ENCODE measurements around the gene FMN2. TPM values are rescaled to one million over a fixed set of nuclear protein-coding genes. Genes with fewer than 3 reads are reported as not detected.
A peak's percentile ranks its signal among the peaks of the same experiment; 100 is the strongest.

Gene FMN2
- total RNA-seq, 1 donor from 2014 or later = not detected

DNA sequence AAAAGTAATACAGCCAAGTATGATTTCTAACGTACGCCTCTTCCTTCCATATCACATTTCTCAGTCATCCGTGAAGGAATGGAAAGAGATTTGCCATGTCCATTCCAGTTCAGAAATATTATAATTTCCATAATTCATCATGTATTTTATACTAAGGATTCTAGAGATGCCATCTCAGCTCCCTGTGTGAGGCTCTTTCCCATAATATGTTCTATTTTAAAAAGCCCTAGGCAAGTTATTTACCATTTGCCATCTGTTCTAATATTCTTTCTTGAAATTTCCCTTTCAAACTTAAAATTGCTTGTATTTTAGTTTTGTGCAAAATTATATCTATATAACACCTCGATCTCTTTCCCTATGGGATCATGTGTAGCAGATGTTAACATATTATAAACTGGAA is 106.7 kb downstream of the FMN2 start:
- DNase-seq (ENCODE audit: low read depth in 2 of 2) = no peak

DNA sequence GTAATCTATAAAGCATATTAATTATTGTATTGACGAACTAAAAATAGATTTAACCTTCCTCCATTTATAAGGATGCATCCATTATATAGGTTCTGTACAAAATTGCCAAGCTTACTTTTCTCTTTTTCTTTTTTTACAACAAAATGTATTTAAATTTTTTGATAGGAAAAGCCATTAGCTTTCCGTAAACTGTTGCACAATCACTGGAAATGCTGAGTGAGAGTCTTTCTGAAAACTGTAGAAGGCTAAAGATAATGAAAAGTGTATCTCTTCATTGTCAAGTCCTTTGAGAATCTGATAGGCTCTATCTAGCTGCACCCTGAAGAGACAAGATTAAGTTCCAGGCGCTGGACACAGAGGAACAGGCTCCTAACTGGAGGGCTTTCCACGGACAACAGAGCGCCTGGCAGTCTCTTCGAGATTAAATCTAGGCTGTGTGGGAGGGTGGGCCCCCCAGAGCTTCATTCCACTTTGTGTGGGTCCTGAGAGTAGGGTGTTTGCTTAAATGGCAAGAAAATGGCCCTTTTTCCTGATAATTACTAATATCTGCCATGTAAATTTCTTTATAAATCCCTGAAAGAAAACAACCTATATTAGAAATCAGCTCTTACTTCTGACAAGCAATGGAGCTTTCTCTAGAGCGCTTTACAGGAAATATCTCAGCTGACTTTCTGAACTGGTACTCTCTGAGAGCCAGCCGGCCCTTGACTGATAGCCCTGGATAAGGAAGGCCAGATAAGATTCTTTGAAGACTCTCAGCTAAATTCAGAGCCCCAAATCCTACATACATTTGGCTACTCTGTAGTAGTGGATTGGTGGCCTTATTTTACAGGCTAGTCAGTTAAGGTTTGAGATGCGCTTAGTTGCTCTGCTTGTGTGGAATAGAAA is 108.3 kb downstream of the FMN2 start:
- DNase-seq (ENCODE audit: low read depth in 2 of 2) = no peak

DNA sequence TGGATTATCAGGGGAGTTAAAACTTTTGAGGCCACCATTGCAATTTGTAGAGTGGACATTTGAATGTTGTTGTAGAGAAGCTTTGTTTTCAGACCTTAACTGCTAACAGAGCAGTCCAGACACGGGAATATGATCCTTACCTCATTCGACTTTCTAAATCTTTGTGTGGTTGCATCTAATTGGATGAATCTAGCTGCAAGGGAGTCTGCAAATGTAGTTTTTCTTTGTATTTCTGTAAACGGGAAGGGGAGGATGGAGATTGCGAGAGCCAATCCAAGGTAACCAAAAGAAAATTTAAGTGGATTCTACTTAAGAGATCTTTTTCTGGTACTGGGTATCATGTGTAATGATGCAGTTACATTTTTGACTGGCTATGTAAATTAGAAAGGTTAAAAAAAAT is 110.2 kb downstream of the FMN2 start:
- no peak for DNase-seq (ENCODE audit: low read depth in 2 of 2)

DNA sequence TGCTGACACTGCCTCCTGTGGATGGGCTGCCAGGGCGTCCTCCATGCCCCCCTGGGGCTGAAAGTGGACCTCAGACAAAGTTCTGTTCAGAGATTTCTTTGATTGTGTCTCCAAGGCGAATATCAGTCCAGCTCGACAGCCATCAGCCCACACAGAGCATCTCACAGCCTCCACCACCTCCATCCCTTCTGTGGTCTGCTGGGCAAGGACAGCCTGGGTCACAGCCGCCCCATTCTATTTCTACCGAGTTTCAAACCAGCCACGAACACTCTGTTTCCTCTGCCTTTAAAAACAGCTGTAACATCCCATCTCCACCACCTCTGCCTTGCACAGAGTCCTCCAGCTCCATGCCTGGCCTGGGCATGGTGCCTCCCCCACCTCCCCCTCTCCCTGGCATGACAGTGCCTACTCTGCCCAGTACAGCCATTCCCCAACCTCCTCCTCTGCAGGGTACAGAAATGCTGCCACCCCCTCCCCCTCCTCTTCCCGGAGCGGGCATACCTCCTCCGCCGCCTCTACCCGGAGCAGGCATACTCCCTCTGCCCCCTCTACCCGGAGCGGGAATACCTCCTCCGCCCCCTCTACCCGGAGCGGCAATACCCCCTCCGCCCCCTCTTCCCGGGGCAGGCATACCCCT is 115.5 kb downstream of the FMN2 start:
- no peak for DNase-seq (ENCODE audit: low read depth in 2 of 2)

DNA sequence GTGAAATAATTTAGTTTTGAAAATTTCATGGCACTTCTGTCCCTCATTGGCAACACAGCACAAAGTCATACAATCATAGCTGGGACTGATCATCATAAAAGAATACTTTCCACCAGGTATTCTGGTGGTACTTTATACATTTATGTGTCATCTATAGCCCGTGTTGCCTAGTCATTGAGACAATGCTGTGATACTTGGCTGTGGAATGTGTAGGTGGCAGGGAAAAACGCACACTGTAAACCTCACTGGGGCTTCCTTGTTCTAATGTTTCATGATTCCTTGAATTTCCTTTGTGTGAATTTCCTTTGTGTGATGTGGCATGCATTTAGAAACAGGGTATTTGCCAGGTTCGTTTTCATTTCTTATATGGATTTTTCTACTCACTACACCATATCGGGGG is 118.3 kb downstream of the FMN2 start:
- no peak for DNase-seq (ENCODE audit: low read depth in 2 of 2)

DNA sequence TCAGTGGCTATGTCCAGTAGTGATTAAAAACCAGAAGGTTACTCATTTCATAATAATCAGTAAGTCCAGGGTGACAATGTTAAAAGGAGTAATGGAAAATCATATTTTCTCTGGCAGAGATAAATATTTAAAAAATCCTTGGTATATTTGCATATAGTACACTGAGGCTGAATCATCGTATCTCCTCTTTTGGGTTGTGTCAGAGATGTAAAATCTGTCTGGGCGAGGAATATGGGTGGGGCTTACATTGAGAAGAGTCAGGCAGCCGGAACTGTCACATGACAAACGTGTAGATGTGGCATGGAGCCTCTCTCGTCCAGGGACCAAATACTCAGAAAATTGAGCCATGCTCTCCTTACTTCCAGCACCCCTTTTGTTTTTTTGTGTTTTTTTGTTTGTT is 120.9 kb downstream of the FMN2 start:
- DNase-seq (ENCODE audit: low read depth in 2 of 2) = no peak

DNA sequence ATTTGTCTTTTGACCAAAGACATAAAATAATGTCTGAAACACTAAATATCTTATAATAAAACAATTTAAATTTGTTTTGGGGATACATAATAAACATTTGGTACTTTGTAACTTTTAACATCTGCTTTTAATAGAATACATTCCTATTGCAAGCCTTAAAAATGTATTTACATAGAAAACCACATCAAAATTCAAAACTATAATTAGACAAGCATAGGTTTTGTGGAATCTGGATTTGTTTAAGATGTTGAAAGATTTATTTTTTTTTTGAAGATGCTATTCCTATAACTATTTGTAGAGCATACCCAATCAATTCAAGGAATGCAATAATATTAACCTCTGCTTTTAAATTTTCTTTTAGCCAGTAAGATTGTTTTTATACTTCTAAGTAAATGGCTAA is 125.7 kb downstream of the FMN2 start:
- DNase-seq (ENCODE audit: low read depth in 2 of 2) = no peak

DNA sequence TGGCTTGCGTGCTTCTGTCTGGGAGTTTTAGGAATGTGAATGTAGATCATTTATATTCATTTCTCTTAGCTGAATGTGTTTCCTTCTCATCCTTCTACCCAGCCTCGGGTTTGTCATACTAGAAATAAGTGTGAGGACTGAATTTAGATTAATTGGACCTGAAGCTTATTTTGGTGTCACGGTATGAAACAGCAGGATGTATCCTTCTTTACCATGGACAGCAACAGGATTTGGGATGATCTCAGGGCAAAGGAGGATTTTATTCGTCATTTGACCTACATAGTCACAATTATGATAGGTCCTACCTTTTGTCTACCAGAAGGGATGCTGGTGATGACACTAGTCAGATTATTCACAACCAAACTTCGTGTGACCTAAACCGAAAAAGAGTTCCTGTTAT is 127.4 kb downstream of the FMN2 start:
- no peak for DNase-seq (ENCODE audit: low read depth in 2 of 2)

DNA sequence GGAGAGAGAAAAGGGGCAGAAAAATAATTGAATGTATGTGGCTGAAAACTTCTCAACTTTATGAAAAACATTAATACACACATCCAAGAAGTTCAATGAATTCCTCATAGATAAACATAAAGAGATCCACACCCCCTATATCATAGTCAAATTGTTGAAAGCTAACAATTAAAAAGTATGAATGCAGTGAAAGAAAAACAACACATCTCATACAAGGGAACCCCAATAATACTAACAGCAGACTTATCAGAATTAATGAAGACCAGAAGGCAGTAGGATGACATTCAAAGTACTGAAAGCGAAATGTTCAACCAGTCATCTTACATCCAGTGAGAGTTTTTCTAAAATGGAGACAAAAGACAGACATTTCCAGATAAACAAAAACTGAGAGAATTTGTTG is 134.4 kb downstream of the FMN2 start:
- DNase-seq (ENCODE audit: low read depth in 2 of 2) = no peak

DNA sequence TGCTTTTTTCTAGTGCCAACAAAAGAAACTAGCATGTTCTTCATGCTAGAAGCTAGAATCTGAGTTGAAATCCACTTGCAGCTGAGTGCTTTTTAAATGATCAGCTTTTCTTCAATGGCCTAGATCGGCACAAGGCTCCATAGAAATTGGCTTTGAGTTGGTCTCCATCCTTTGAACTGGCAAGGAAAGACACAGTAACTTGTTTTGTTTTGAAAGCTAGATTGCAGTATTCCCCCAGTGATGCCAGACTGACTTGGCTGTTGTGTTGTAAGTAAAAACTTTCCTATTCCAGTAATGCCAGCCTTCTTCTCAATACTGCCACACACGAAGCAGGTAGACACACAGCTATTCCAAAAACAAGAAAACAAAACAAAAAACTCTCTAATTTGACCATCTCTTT is 139.1 kb downstream of the FMN2 start:
- no peak for DNase-seq (ENCODE audit: low read depth in 2 of 2)

DNA sequence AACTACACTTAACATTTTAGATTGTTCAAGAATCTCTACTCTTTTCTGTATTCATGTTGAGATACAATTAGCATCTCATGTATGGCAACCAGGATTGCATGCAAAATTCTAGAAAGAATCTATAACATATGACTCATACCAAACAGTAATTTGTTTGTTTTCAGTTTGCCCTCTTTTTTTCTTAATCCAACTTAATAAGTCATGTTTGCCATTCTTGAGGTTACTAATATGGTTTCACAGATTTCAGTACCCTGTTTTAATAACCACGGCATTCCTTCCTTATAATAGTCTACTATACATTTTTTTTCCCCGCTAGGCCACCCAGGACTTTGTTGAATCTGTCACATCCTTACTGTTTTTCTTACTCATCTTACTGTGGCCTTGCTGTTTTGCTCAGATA is 140.8 kb downstream of the FMN2 start:
- no peak for DNase-seq (ENCODE audit: low read depth in 2 of 2)

DNA sequence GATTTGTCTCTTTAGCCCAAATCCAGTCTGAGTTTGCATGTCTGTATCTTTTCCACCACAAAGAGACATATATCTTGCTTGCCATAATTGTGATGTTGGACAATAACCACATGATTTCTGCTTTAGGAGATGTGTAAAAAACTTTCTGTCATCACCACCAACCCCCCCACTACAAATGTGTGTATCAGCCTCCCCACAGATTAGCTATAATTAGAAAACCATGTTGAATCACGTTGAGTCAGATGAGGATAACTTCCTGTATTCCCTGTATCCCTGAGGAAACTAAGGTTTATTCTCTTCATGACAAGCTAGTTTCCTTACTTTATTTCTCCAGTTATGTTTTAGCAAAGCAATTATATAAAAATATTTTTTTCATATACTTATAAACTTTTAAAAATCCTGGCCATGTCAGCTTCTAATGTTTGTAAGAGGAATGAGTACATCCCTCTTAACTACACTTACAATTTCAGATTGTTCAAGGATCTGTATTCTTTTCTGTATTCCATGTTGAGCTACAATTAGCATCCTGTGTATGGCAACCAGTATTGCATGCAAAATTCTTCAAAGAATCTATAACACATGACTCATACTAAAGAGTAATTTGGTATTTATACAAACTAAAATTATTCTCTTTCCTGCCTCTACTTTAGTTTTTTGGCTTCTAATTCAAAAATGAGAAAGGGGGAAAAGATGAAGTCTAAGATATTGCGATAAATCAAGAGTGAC is 143.0 kb downstream of the FMN2 start:
- DNase-seq (ENCODE audit: low read depth in 2 of 2) = peak in 1 of 2 donors; percentile 48

DNA sequence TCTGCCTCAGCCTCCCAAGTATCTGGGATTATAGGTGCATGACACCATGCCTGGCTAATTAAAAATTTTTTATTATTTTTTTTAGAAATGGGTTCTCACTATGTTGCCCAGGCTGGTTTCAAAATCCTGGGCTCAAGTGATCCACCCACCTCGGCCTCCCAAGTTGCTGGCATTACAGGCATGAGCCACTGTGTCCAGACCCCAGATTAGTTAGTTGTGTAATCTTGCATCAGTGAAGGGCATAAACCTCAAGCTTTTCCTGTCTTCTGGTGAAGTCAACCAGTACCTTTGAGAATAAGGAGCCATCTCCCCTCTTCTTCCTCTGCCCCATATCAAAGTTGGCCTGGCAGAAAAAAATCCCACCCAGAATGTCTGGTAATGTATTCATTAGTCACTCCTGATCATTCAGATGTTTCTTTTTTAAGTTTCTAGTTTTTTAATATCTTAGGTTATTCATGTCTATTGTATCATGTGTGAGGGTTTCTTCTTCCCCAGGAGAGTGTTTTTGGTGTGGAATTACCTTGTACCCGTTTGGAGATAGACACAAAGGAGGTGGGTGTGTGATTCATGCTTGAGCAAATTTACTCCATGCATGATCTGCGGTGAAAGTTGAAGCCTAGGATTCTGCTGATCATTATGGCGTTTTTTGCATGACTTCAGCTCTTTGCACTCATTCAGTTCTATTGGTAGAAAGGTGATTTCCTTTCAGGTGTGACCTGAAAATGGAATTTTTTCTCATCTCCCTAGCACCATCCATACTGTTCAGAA is 144.0 kb downstream of the FMN2 start:
- DNase-seq (ENCODE audit: low read depth in 2 of 2) = no peak

DNA sequence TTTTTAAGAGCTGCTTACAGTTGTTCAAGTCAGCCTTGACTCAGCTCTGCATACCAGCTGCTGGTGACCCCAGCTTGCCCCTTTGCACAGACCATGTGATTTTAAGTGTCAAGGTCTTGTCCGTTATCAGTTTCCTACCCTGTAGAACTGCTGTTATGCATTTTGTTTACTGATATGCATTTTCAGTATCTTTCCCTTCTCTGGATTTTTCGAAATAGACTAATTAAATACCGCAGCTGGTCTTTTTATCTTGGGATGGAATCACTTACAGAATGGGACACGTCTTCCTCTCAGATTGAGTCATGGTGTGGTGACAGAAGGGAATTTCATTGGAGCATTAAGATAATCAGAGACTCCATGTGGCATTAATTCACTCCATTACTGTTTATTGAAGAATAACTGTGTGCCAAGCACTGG is 145.6 kb downstream of the FMN2 start:
- peak in 1 of 2 donors; percentile 10 for DNase-seq (ENCODE audit: low read depth in 2 of 2)

DNA sequence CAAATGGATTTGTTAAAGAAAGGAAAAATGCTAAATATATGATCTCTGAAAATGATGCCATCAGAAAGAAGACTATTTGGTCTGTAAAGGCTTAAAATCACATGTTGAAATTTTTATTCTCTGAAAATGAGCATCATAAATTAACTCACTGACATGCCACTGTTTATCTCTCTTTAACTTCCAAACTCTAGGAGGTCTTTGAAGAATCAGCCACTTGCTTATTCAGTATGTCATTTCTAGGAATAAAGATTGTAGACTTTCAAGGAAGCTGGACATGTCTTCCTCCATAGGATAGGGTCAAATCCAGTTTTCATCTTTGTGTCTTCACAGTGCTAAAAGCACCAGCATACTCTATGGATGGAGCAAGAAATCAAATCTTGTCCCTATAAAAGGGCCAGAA is 147.6 kb downstream of the FMN2 start:
- DNase-seq (ENCODE audit: low read depth in 2 of 2) = no peak

DNA sequence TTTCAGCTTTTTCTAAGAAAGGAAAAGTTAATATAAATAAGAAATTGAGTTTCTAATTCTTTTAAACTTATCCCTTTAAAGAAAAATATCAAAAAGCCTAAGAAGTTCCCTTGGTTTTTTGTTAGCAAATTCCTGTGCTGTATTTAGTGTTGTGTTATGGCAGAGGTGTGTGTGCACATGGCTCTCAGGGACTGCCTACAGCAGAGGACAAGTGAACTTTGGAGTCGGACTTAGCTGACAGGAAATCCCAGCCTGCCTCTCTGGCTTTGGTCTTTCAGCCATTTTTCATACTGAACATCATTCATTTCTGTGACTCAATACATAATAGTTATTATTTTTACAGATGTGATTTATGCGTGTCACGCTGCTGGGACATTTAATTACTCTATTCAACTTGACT is 149.6 kb downstream of the FMN2 start:
- no peak for DNase-seq (ENCODE audit: low read depth in 2 of 2)

DNA sequence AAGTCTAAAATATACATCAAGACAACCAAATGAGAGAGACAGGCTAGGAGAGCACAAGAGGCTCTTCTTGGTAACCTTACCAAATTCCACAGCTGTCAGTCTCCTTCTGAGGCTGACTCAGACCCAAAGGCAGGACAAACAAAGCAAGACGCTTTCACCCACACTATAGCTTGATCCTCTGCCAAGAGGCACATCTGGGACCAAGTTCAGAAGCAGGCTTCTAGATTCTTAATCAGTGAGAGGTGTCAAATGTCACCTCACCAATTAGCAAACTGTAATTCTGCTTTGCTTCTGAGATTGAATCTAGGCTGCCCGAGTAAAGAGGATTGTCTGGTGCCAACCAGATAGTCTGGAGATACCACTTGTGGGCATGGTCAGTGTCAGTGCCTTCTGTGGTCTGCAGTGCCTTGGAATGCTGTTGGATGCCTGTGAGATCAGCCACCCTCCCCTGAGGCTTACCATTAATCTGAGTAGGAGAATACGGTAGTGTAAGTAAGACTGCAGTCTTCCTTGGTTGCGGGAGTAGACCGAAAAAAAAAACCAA is 151.0 kb downstream of the FMN2 start:
- DNase-seq (ENCODE audit: low read depth in 2 of 2) = peak in 1 of 2 donors; percentile 28

DNA sequence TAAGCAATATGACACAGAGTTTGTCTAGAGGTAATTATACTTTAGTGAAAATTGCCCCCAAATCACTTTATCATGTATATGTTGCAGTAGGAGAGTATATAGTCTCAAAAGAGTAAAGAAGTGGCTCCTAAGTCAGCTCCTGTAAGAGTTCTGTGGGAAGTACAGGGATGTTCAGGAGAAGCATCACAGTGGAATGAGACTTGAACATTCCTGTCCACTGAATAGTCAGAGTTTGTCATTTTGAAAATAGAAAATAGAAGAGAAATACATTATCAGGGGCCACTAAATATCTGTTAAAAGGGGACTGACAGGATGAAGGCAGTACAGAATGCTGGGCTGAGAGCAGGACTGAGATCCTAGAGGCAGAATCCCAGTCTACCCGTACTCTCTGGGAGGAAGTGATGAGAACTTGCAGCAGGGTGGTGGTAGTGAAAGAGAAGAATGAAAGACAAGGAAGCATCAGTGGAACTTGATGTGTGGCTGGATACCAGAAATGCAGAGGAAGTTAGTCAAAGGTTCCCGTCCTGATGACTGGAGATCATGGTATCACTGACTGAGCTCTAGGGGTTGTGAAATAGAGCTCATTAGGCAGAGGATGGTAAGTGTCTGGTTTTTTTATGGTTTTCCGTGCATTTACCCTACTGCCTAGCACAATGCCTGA is 153.4 kb downstream of the FMN2 start:
- DNase-seq (ENCODE audit: low read depth in 2 of 2) = peak in 1 of 2 donors; percentile 36

DNA sequence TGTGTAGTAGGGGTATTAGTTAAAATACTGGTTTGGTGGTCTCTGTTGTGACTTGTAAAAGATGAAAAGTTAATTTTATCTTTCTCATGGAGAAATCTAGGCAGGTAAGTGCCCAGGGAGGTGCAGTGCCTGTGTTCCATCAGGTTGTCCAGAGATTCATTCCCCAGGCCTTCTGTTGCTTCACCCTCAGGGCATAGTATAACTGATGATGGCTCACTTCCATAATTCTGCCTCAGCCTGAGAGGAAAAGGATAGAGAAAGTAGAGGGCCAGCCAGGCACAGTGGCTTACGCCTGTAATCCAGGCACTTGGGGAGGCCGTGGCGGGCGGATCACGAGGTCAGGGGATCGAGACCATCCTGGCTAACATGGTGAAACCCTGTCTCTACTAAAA is 153.9 kb downstream of the FMN2 start:
- no peak for DNase-seq (ENCODE audit: low read depth in 2 of 2)

DNA sequence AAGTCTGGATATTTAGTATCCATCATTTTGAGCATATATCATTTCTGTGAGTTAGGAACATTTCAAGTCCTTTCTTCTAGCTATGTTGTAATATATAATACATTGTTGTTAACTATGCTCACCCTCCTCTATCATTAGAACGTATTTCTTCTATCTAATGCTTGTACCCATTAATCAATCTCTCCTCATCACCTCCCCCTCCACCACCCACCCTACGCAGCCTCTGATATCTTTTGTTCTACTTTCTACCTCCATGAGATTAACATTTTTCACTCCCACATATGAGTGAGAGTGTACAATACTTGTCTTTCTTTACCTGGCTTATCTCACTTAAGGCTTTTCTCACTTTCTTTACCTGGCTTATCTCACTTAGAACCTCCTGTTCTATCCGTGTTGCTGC is 156.2 kb downstream of the FMN2 start:
- no peak for DNase-seq (ENCODE audit: low read depth in 2 of 2)

DNA sequence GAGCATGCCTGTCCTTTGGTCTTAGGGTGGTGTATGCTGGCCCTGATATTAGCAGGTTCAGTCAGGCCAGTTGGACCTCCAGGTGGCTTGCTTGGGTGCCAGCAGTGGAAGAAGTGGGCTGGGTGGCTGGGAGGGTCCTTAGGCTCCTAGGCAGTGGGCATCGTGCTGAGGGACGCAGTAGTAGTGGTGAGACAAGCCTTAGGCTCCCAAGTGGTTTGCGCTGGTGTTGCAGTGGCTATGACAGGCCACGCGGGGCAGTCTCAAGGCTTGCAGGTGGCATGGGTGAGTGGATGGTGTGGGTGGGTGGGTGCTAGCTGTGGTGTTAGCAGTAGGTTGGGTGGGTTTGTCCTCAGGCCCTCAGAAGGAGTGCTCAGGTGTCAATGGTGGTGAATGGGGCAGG is 162.3 kb downstream of the FMN2 start:
- DNase-seq (ENCODE audit: low read depth in 2 of 2) = no peak
